HG03159 (cell line): ENCODE measurements around the gene ADSS2.
A peak's percentile ranks its signal among the peaks of the same experiment; 100 is the strongest.

ENCODE experiments used
- ATAC-seq: cut with Tn5 transposase; IDR thresholded peaks from one replicate; pipeline ENCODE4 v1.9.1; 2021; ENCODE audit warnings: mild to moderate bottlenecking, moderate library complexity; ENCODE audit not compliant: unreplicated experiment

ADSS2 gene

DNA sequence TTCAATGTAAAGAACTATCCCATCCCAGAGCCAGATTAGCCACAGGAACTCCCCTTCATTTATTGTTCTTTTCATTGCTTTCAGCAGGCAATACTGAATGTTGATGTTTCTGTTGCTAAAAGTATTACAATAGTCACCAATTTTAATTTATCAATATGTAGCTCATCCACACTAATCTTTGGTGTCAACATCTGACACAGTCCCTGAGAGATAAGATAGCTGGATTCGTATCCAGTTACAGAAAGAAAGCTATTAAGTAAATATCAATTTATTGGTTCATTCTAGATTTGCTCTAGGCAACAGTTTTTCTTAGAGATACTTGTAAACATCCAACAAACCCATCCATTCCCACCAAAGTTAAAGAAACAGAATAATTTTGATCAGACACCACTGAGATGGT lies 4.7 kb downstream of the ADSS2 start:
- ATAC-seq, result no peak

DNA sequence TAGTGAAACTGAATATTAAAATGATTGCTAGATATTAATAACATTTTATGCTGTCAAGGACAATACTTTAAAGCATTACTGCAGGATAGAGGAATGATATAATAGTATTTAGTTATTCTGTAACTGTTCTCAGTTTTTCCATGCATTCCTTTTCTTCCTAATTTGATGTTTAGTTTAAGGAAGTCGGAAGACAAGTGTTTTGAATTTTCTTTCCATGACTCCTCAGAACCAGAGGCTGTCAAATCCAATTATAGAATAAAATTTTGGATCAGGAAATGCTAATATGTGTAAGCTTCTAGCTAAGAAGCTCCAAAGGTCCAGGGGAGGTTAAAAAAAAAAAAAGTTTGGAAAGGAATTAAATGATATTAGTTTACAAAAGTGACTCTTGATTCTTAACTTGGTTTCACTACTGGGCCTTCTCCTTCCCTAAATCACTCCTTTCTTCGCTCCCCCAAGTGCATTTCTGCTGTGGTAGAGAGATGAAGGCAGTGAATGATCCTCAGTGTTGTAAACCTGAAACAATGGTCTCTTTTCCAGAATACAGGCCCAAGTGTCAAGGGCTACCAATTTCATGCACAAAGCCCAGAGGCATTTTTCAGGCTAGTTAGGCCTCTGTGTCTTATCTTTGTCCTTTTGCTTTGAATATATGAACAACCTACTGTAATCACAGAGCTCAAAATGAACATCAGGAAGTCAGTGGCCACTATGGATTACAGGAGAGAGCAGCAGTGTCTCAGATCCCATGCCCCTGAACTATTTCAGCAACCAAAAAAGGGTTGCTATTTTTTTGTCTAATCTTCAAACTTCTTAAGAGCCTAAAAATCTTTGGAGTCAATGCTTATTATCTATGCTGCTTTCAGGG lies 6.2 kb downstream of the ADSS2 start:
- ATAC-seq, result no peak

DNA sequence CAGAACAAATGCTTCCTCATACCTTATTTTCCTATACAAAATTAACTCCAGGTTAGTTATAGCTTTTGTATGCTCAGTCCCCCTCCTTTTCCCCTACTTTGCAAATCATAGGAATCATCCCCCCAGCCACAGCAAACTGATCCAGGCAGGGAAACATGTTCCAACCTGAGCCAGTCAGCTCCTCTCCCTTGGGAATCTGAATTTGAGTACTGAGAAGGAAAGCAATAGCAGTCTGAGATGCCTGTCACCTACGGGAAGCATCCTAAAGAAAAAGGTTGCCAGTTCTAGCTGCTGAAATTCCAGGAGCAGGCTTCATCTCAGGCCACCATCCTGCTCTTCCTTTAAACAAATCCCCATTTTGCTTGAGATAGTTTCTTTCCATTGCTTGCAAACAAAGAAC lies 6.9 kb downstream of the ADSS2 start:
- ATAC-seq, result no peak

DNA sequence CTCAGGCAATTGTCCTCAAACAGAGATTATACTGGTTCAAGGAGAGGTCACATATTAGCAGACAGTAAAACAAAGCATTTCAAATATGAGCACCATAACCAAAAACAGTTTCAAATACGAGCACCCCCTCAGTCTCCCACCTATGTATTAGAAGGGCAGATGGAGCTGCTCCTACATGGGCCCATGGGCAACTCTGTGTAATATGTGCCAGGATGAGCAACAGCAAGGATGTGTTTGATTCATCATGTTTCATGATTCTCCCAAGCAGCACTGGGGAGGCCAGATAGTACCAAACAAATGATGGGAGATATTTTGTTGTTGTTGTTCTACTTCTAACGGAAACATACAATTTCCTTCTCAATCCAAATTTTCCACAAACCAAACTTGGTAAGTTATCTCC lies 8.9 kb downstream of the ADSS2 start:
- ATAC-seq, result no peak

DNA sequence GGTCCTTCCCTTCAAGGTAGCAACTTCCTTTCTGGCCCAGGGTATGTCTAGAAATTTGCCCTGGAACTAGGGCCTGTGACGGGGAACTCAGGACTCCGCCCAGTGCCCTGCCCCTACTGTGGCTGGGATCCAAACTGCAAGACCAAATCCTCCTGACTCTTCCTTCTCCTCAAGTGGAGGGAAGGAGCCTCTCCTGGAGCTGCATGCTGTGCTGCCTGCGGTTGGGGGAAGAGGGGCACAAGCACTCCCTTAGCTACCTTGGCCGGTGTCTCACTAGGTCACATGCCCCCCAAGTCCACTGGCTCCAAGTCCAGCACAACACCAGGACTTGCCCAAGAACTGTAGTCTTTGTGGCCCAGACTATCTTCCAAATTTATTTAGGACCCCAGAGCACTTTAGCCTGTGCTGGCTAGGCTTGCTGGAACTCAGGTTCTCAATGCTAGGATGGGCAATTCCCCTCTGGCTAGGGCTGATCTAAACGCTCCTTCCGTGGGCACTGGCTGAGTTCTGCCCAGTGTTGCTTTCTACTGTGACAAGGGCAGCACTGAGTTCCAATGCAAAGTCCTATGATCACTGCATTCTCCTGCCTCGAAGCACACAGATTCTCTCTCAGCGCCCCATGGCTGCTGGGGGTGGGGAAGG lies 12.2 kb downstream of the ADSS2 start:
- ATAC-seq, result no peak

DNA sequence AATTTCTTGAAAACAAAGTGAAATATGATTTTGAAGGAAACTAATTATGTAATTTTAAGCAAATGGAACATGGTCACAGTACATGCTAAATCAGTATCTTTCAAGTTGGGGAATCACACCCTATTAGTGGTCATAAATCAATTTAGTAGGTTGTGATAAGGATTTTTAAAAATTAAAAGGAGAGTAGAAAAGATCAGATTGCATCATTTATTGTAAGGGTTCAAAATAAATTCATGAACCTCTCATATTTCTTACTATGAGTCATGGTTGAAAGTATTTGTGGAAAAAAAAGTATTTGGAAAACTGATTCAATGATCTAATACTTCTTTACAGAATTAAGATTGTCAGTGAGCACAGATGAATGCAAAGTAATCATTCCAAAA lies 14.6 kb downstream of the ADSS2 start:
- no peak for ATAC-seq

DNA sequence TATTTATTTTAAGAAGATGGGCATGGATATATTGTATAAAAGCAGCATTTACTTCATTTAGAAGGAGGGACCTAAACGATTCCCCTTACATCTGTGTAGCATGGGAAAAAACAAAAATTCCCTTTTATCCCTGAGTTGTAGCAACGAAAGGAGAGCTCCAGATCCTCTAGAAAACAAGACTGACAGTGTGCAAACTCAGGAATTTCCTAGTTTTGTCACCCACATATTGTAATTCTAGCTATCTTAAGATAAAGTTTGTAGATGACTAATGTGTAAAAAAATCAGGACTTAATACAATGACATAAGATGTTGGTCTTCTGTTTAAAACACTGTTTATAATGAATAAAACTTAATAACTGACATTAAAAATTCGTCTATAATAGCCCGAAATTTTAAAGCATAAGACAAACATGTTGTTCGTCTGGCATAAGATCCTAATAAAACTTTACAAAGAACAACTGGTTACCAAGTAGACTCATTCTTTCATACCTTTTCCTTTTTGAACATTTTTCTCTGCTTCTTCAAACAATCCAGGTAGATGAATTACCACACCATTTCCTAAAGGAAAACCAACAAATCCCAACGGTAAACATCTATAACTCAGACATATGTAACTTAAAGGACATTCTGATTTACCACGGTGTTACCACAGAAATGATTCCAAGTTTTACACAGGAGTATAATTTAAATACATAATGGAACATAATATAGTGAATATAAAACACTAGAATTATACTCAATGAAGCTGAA lies 15.2 kb downstream of the ADSS2 start:
- ATAC-seq, result no peak

DNA sequence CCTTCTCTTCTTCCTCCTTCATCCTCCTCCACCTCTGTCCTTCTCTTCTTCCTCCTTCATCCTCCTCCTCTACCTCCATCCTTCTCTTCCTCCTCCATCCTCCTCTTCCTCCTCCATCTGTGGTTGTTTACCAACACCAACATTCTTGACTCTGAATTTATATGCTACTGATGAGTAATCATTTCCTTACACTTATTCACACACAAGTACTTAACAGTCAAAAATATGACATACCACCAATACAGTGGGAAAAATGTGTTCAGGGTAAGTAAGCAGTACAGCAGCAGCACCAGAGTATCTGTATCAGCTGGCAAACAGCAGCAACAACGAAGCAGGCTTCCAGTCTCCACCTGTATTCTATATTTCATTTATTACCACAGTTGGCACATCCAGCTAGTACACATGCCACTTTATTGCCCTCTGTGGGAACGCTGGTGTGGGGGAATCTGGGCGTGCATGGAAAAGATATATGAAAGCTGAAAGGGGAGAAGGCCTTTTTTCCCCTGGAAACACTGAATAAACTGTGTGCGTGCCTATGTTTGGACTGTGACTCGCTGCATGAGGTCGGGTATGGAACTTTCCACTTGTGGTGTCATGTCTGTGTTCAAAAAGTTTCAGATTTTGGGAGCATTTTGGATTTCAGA lies 16.0 kb downstream of the ADSS2 start:
- ATAC-seq, result no peak

DNA sequence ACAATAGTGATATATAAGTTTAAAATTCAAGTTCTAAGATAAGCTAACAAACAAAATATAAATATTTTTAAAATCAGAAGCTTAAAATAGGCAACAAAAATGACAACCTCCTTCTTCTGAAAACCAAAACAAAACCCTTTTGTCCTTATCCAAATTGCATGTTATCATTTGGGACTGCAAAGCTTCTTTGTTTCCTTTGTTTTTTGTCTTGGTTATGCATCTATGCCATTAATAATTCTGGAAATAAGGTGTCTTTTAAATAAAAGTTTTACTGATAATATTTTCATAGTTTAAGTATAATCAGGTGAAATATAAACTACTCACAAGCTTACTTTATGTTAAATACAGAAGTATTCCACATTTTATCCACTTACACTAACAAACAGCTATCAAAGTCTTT lies 20.5 kb downstream of the ADSS2 start:
- no peak for ATAC-seq

DNA sequence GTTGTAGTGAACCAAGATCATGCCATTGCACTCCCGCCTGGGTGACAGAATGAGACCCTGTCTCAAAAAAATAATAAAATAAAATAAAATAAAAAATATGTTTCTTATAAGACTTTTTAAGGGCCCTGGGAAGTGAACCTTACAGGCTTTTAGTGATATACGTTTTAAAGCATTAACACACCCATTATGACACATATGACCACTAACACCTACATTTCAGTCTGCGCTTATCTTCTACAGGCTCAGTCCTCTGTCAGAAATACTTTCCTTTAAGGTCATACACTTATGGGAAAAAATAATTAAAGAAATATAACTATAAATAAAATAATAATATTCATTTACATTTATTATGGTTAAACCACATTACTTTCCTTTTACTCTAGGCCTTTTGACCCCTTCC lies 21.9 kb downstream of the ADSS2 start:
- ATAC-seq, result no peak

DNA sequence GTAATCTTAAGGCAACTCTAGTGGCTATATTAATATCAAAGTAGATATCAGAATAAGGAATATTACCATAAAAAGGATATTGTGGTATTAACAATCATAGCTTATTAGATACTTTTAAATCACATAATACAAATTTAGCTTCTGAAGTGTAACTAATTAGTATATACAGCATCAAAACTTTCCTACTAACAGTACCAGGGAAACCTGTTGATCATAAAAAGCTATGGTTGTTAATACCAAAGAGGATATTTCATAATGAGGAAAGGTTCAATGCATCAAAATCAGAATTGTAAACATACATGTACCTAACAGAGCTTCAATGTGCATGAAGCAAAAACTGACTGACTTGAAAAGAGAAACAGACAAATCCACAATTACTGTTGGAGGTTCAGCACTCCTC lies 24.1 kb downstream of the ADSS2 start:
- ATAC-seq, result no peak

DNA sequence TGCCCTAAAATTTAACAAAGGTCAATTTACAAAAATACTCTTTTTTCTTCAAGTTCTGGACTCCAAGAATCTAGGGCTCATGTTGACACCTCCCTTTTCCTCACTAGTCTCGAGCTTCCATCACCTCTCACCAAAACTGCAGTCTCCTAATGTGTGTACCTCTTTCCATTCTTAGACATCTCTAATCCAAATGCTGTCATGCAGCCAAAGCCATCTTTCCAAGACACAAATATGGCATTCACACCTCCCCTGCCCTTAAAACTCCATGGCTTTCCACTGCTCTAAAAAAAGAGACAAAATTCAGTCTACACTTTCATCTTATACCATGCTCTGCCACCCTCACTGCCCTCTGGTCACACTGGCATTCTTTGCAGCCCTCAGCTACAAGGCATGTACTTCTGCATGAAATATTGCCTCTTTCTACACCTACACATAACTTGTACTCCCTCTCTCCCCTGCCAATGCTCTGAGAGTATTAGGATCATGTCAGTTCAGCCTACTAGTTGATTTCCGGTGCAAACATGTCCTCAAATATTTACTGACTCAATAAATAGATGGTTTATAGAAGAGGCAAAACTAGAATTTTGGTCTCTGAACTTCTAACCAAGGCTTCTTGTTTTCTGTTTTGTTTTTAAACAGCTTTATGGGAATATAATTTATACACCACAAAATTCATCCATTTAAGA lies 26.9 kb downstream of the ADSS2 start:
- no peak for ATAC-seq

DNA sequence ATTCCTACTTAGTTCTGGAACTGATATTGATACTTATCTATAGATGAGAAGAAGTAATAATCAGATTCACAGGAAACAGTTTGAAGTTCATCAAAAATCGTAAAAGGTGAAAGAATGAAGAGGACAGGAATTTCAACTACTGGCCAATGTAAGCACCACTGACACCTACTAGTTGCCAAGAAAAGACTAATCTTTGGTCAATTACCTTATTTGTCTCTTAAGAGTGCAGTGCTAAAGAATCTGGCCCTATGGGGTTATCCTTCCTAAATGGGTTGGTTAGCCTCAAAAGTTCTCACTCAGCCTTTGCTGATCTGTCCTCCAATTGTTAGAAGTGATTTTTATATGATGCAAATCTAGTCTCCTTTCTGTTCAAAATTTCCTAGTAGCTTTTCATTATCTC lies 29.5 kb downstream of the ADSS2 start:
- no peak for ATAC-seq

DNA sequence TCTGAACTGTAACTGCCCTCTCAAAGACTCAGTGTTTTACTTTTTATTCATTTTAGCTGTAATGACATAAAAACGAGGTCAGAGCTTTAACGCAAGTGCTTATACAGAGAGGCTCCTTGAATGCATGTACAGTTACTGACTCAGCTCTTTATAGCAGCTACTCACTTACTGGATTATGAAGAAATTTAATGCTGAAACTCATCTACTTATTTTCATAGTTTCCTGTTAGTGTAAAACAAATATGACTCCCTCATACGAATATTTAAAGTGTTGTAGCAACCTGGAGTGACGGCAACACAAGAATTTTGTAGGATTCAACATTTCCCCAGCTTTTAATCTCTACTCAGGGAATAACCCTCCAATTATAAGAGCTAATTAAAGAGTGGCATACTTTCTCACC lies 32.7 kb downstream of the ADSS2 start:
- no peak for ATAC-seq

DNA sequence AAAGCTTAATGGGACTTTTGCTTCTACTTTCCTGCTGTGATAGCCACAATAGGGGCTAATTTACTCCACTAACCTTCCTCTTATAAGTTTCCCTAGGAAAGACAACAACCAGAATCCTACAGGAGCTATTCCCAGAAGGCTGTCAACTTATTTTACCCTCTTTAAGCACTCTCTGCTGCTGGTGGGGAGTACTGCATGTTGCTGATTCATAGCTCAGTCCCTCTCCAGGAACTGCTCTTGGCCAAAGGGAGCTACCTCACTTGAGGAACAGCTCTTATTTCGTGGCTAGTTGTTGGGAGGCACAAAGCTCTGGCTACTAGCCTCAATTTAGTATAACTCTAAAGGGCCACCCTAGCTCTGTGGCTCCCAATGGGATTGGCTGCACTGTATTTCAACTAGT lies 37.2 kb downstream of the ADSS2 start:
- ATAC-seq, result no peak

DNA sequence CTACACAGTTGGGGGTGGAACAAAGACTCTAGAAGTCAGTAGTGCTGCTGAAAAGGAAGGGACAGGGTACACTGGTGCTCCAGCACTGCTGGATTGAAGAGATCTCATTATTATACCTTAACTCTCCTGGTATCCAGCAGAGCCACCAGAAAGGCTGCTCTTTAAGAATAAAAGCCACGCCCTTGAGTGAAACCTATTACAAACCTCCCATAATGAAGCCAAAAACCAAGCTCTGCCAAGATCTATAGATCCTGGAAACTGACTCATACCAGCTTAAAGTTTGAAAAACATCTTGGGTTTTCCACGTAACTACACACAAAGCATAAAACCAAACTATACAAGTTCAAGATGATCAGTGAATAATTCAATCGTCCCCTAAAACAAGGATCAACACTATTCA lies 38.0 kb downstream of the ADSS2 start:
- ATAC-seq, result no peak

DNA sequence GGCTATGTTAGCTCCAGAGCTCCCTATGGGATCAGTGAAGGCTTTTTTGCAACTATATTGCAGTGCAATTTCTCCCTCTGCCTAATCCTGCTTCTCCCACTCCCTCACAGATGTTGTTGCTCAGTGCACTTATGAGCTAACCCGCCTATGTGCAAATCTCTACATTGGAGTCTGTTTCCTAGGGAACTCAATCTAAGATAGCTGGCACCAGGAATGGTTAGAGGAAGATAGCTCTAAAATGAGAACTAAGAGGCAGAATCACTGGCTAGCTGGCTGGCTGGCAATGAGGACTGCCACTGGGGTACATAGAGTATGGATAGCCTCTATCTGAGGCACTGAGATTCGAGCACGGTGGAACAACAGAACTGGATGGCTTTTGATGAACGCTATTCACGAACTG lies 39.5 kb downstream of the ADSS2 start:
- ATAC-seq, result no peak

DNA sequence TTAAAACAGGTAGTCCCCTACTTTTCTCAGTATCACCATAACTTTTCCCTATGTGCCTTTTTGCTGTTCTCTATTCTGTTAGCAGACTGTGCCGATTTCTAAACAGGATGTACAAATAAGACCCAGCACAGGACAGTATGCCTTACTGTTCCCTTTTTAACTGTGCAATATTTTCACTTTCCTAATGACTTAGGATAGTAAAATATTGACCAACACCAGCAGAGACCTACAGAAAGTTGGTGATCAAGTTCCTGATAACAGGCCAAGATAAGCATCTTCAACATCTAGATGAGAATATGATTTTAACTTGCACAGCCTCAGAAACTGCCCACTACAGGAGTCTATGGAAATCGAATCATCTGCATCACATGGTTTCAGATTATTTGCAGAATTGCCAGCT lies 42.0 kb downstream of the ADSS2 start:
- peak; percentile 84 for ATAC-seq

DNA sequence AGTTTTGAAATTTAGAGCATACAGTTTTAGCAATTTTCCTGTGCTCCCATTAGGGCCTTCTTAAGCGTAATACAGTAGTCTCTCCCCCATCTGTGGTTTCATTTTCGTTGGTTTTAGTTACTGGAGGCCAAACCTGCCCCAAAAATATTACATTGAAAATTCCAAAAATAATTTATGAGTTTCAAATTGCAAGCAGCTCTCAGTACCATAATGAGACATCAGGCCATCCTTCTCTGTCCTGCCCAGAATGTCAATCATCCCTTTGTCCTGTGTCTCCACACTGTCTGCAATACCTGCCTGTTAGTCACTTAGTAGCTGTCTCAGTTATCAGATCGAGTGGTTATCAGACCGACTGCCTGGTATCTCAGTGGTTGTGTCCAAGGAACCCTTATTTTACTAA lies 45.4 kb downstream of the ADSS2 start:
- peak; percentile 76 for ATAC-seq

DNA sequence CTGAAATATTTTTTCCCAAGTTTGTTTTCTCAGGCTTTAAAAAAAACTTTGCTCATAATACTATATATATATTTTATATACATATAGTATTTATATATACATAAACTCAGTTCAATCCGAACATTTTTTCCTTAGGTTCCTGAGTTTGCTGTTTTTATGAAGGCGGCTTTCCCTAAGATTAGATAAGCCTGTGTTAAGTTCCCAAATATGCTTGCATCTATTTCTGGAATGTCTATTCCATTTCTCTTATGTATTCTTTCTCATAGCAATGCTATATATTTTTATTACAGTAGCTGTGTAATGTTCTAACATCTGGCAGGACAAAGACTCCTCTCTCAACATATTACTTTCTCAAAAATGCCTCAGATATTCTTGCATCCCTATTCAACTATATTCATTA lies 45.9 kb downstream of the ADSS2 start:
- ATAC-seq, result no peak

DNA sequence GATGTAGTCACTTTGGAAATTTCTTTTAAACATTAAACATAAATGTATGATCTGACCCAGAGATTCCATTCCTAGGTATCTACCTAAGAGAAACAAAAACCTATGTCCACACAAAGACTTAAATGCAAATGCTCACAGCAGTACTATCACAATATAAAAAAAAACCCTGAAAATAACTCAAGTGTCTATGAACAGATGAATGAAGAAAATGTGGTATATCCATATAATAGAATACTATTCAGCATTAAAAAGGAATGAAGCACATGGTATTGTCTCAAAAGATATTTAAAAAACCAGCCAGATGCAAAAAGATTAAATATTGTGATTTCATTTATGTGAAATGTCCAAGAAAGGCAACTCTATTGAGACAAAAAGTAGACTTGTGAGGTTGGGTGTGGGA lies 48.3 kb downstream of the ADSS2 start:
- ATAC-seq, result no peak
